ENCODE data around the gene EPB41L4A.

DNA sequence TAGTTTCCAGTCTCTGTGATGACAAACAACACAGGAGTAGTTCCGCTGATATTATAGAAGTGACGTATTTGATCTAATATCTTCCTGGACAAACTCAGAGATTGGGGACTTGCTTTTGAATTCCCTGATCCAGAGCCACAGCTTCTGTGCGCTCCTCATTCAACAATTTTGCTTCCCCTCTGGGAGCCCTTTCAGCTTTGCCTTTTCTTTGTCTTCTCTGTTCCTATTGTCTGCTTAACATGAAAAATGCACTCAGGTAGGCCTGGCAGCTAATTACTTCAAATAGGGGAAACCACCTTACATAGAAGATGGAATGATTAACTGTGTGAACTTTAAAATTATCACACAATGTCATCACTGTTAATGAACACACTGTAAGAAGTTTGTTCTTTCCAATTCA lies 192.9 kb downstream of the EPB41L4A start:
- TF ChIP-seq, protein P1, sequence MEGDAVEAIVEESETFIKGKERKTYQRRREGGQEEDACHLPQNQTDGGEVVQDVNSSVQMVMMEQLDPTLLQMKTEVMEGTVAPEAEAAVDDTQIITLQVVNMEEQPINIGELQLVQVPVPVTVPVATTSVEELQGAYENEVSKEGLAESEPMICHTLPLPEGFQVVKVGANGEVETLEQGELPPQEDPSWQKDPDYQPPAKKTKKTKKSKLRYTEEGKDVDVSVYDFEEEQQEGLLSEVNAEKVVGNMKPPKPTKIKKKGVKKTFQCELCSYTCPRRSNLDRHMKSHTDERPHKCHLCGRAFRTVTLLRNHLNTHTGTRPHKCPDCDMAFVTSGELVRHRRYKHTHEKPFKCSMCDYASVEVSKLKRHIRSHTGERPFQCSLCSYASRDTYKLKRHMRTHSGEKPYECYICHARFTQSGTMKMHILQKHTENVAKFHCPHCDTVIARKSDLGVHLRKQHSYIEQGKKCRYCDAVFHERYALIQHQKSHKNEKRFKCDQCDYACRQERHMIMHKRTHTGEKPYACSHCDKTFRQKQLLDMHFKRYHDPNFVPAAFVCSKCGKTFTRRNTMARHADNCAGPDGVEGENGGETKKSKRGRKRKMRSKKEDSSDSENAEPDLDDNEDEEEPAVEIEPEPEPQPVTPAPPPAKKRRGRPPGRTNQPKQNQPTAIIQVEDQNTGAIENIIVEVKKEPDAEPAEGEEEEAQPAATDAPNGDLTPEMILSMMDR (IDR thresholded peaks at IDR 0.05): no peak
- no peak for TF ChIP-seq POLR2A (IDR thresholded peaks at IDR 0.05)

Data from lower leg skin (tissue), 3 donors.